ENCODE results near the gene TUBB. TPM values are rescaled to one million over a fixed set of nuclear protein-coding genes. Genes with fewer than 3 reads are reported as not detected.
"Not testable (repeated sequence)": the region's sequence is repeated elsewhere in the genome, so short reads cannot be mapped to it uniquely, and the experiment has no call there.

Gene TUBB
- total RNA-seq, 2 experiments from 2014 or later, result 1,556 to 1,579 TPM

- intact Hi-C loops (cut with micrococcal nuclease), result no loop called here
- POLR2A ChIA-PET, result interaction anchor here (0.8 to 22.1 kb wide), 24 partner anchors 9 to 357 kb away, joined by 3 to 500 read pairs (median 4); partner anchors contain the start of genes DDR1, DHX16, FLOT1 and IER3
- peaks cover 64% of the 10 kb centered on the region for H3K36me3 Mint-ChIP-seq (ENCODE audit: low read depth)
- H3K27me3 Mint-ChIP-seq, result no peaks in the 10 kb centered on the region
- CTCF ChIA-PET, result interaction anchor here (0.6 to 25.8 kb wide), 30 partner anchors 8 to 365 kb away, joined by 3 to 704 read pairs (median 4); partner anchors contain the start of genes DHX16, MRPS18B, NRM and PPP1R10
- peak overlapping the region; percentile 100 for H3K27ac Mint-ChIP-seq
- H3K4me1 Mint-ChIP-seq (ENCODE audit: low read depth), result peaks cover 43% of the 10 kb centered on the region
- ATAC-seq (no peak), DNase-seq (peak; percentile 90)
- no peaks in the 10 kb centered on the region for H3K9me3 Mint-ChIP-seq
- peak; percentile 100 for TF ChIP-seq CTCF (IDR thresholded peaks at IDR 0.05)
- peak overlapping the region; percentile 80 for H3K4me3 Mint-ChIP-seq
These were observed 2.3 kb downstream of the TUBB start for GRCh38 chr6:30722280-30723112.

GRCh38 chr6:30723159-30723842 lies 3.1 kb downstream of the TUBB start:
- POLR2A ChIA-PET, result interaction anchor here (0.6 to 22.1 kb wide), 15 partner anchors 10 to 161 kb away, joined by 3 to 500 read pairs (median 6); partner anchors contain the start of genes DDR1, DHX16, FLOT1 and IER3
- peak overlapping the region; percentile 80 for H3K4me3 Mint-ChIP-seq

GRCh38 chr6:30723843-30724741 lies 3.9 kb downstream of the TUBB start:
- Mint-ChIP-seq H3K4me3 (peak overlapping the region; percentile 80), H3K27ac (peak overlapping the region; percentile 84), H3K36me3 (ENCODE audit: low read depth) (peaks cover 68% of the 10 kb centered on the region), H3K4me1 (ENCODE audit: low read depth) (peaks cover 38% of the 10 kb centered on the region)
- DNase-seq; H3K27me3 Mint-ChIP-seq; H3K9me3 Mint-ChIP-seq; intact Hi-C loops (cut with micrococcal nuclease); ATAC-seq: not testable (repeated sequence)
- ChIA-PET CTCF (interaction anchor here (1.1 to 25.8 kb wide), 6 partner anchors 11 to 231 kb away, joined by 3 to 704 read pairs (median 6); partner anchors contain the start of genes DHX16 and IER3), POLR2A (interaction anchor here (0.7 to 22.1 kb wide), 10 partner anchors 10 to 233 kb away, joined by 3 to 500 read pairs (median 4); partner anchors contain the start of genes ATAT1, DHX16, MRPS18B and NRM)

More at GRCh38 chr6:30723159-30723842, 3.1 kb downstream of the TUBB start:
- H3K27me3 Mint-ChIP-seq; ATAC-seq; DNase-seq; intact Hi-C loops (cut with micrococcal nuclease); H3K9me3 Mint-ChIP-seq: not testable (repeated sequence)
- CTCF ChIA-PET, result interaction anchor here (0.6 to 25.8 kb wide), 22 partner anchors 7 to 356 kb away, joined by 3 to 704 read pairs (median 4); partner anchors contain the start of genes DHX16, MRPS18B, NRM and PPP1R10
- Mint-ChIP-seq H3K4me1 (ENCODE audit: low read depth) (peaks cover 44% of the 10 kb centered on the region), H3K27ac (peak overlapping the region; percentile 100), H3K36me3 (ENCODE audit: low read depth) (peaks cover 68% of the 10 kb centered on the region)

- peak overlapping the region; percentile 80 for H3K4me3 Mint-ChIP-seq
- ATAC-seq, result no peak
- no peak for TF ChIP-seq CTCF (IDR thresholded peaks at IDR 0.05)
- H3K4me1 Mint-ChIP-seq (ENCODE audit: low read depth), result peaks cover 36% of the 10 kb centered on the region
- H3K36me3 Mint-ChIP-seq (ENCODE audit: low read depth), result peaks cover 74% of the 10 kb centered on the region
- DNase-seq, result no peak
- peak overlapping the region; percentile 84 for H3K27ac Mint-ChIP-seq
- intact Hi-C loops (cut with micrococcal nuclease), result no loop called here
- H3K9me3 Mint-ChIP-seq, result no peaks in the 10 kb centered on the region
- ChIA-PET POLR2A (interaction anchor here (0.7 to 22.1 kb wide), 11 partner anchors 9 to 234 kb away, joined by 3 to 500 read pairs (median 4); partner anchors contain the start of genes ATAT1, DHX16, MRPS18B and PPP1R10), CTCF (interaction anchor here (1.8 to 25.8 kb wide), 3 partner anchors 10 to 48 kb away, joined by 4 to 704 read pairs (median 54); partner anchors contain the start of genes DHX16 and IER3)
- H3K27me3 Mint-ChIP-seq, result no peaks in the 10 kb centered on the region
These were observed 4.9 kb downstream of the TUBB start for GRCh38 chr6:30724906-30725667.

Data from activated CD8-positive, alpha-beta T cell treated with anti-CD3 and anti-CD28 coated beads for 36 hours (primary cell).